AG10803 (cell line): ENCODE results near the gene SLC12A8.

Experiments
- DNase-seq: peaks from one replicate; pipeline ENCODE4 v3.0.0; 2010; ENCODE audit warnings: low read depth
- H3K4me3 ChIP-seq: 2 replicates; pipeline ENCODE4 v1.5.1; 2011; ENCODE audit warnings: mild to moderate bottlenecking, low read length, control low read depth
- TF ChIP-seq, protein P1 (sequence below): conservative IDR thresholded peaks from 2 replicates; pipeline ENCODE4 v1.5.1; 2011; ENCODE audit warnings: mild to moderate bottlenecking, low read length, control low read depth, inconsistent platforms

SLC12A8 gene

GRCh38 chr3:125207949-125208568 is 4.5 kb downstream of the SLC12A8 start:
- H3K4me3 ChIP-seq = no peak overlapping the region
- DNase-seq = no peak
- TF ChIP-seq, protein P1, sequence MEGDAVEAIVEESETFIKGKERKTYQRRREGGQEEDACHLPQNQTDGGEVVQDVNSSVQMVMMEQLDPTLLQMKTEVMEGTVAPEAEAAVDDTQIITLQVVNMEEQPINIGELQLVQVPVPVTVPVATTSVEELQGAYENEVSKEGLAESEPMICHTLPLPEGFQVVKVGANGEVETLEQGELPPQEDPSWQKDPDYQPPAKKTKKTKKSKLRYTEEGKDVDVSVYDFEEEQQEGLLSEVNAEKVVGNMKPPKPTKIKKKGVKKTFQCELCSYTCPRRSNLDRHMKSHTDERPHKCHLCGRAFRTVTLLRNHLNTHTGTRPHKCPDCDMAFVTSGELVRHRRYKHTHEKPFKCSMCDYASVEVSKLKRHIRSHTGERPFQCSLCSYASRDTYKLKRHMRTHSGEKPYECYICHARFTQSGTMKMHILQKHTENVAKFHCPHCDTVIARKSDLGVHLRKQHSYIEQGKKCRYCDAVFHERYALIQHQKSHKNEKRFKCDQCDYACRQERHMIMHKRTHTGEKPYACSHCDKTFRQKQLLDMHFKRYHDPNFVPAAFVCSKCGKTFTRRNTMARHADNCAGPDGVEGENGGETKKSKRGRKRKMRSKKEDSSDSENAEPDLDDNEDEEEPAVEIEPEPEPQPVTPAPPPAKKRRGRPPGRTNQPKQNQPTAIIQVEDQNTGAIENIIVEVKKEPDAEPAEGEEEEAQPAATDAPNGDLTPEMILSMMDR = no peak

DNA sequence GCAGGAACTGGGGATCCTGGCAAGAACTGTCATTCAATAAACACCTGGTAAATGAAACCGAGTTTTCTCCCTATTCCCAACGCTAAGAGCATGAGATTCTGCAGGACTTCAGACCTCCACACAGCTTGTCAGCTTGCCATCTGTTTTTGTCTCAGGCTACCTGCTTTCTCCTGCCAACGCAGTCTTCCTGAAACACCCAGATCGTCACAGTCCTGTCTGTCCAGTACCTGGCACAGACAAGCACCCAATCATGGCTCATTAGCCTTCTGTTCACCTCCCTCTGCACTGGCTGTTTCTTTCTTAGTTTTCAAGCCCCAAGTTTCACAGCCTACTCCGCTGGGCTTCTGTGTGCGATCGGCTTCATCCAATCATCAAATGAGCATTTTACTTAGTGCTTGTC is 5.0 kb downstream of the SLC12A8 start:
- DNase-seq = no peak
- no peak overlapping the region for H3K4me3 ChIP-seq
- TF ChIP-seq, protein P1 = no peak

DNA sequence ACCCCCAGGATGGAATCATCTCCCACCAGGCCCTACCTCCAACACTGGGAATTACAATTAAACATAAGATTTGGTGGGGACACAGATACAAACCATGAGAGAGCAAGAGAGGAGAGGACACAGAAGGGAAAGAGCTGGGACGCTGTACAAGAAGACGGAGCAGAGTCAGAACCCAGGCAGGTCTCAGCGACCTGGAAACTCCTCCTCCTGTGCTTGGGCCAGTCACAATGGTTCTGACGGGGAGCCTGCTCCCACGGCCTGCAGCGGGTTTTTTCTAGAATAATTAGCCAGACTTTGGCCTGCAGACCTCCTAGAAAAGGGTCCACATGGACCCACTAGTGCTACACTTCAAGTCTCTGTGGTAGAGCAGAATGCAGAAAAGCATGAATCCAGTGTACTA is 5.6 kb downstream of the SLC12A8 start:
- H3K4me3 ChIP-seq = no peak overlapping the region
- no peak for DNase-seq
- TF ChIP-seq, protein P1 = no peak

DNA sequence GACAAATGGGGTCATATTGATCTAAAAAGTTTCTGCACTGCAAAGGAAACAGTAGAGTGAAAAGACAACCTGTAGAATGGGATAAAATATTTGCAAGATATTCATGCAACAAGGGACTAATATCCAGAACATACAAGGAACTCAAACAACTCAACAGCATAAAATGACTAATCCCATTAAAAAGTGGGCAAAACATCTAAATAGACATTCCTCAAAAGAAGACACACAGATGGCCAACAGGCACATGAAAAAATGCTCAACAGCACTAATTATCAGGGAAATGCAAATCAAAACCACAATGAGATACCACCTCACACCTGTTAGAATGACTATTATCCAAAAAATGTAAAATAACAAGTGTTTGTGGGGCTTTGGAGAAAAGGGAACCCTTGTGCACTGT is 8.8 kb downstream of the SLC12A8 start:
- DNase-seq = peak; percentile 45
- TF ChIP-seq, protein P1 = no peak

DNA sequence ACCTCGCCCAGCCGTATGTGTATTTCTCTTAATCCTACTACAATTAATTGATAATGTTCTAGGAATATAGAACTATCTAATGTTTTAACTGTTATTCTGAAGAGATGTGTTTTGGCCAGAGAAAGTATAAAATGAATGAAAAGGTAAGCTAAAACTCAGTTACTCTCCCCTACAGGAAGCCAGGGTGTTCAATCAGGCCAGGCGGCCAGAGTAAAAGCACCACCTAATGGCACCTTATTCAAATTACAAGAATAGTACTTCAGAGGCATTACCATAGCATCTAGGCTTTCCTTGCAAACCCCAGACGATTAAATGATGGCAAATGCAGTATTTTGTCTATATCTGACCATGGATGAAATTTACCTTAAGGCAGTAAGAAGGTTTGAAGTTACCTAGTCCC is 10.4 kb downstream of the SLC12A8 start:
- DNase-seq = no peak
- no peak overlapping the region for H3K4me3 ChIP-seq
- TF ChIP-seq, protein P1 = no peak

More for the DNA sequence above, 8.8 kb downstream of the SLC12A8 start:
- no peak overlapping the region for H3K4me3 ChIP-seq

GRCh38 chr3:125200731-125201139 is 11.8 kb downstream of the SLC12A8 start:
- no peak for DNase-seq
- no peak overlapping the region for H3K4me3 ChIP-seq
- TF ChIP-seq, protein P1 = no peak

DNA sequence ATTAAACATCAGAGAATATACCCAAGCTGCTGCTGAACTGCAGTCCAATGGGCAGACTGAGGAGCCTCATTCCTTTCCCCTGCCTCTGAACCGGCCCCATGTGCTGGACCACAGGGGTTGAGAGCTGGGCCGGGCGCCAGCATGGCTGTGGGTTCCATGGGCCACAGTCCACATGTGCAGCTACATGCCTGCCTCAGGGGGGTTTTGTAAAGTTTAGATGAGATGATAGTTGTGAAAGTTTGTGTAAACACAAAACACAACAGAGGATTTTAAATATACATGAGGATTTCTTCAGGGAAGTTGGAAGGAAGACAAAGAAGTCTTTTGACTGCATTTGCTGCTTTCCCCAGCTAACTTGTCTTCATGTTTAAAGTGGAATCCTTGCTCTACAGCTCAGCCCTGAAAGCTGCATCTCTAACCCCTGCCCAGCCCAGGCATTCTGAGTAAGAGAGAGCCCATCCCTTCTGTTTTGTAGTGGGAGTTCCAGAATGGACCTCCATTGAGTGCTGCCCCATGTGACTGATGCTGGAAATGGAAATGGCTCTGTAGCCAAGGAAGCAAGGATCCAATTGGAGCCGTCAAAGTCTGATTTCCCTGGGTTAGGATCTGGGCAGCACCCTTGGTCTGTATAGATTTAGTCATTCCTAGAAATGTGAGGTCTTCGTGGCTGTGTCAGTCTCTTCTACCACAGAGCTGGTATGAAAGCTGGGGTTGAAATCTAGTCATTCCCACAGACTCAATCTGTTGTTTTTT is 17.5 kb downstream of the SLC12A8 start:
- peak; percentile 93 for DNase-seq
- TF ChIP-seq, protein P1 = peak; percentile 22
- no peak overlapping the region for H3K4me3 ChIP-seq
